Neuronal stem cell (in vitro differentiated cells): ENCODE data around the gene GPR137B.

Experiments used
- DNase-seq: peaks from one replicate; pipeline ENCODE4 v3.0.0-alpha.2; 2013; ENCODE audit warnings: low spot score
- H2AFZ ChIP-seq: one replicate; pipeline ENCODE4 v1.6.1; 2013; ENCODE audit warnings: mild to moderate bottlenecking, low read length, inconsistent platforms
- H2AK5ac ChIP-seq: 2 replicates; pipeline ENCODE4 v1.6.1; 2013; ENCODE audit warnings: low read depth, mild to moderate bottlenecking, inconsistent platforms, low read length, moderate library complexity, mixed read lengths
- H2BK120ac ChIP-seq: 2 replicates; pipeline ENCODE4 v1.6.1; 2013; ENCODE audit warnings: low read depth, mild to moderate bottlenecking, inconsistent platforms, low read length, moderate library complexity, mixed read lengths
- H2BK12ac ChIP-seq: one replicate; pipeline ENCODE4 v1.6.1; 2013; ENCODE audit warnings: low read length, inconsistent platforms
- H2BK15ac ChIP-seq: 2 replicates; pipeline ENCODE4 v1.6.1; 2013; ENCODE audit warnings: mild to moderate bottlenecking, low read length, inconsistent platforms, mixed read lengths
- H2BK5ac ChIP-seq: one replicate; pipeline ENCODE4 v1.6.1; 2013; ENCODE audit warnings: inconsistent platforms, mild to moderate bottlenecking, low read length, moderate library complexity
- H3K14ac ChIP-seq: one replicate; pipeline ENCODE4 v1.6.1; 2013; ENCODE audit warnings: low read length, inconsistent platforms
- H3K18ac ChIP-seq: 2 replicates; pipeline ENCODE4 v1.6.1; 2013; ENCODE audit warnings: low read length, inconsistent platforms
- H3K23ac ChIP-seq: 2 replicates; pipeline ENCODE4 v1.6.1; 2013; ENCODE audit warnings: low read depth, mild to moderate bottlenecking, mixed read lengths, low read length, inconsistent platforms; ENCODE audit not compliant: poor library complexity
- H3K27ac ChIP-seq: replicated peaks from 3 replicates; pipeline ENCODE4 v1.5.1; 2013; ENCODE audit warnings: low read length, inconsistent platforms
- H3K27me3 ChIP-seq, 3 experiments: 2 replicates each; pipeline ENCODE4 v1.6.1; 2013; ENCODE audit warnings: low read length in 3 of 3, mild to moderate bottlenecking in 2 of 3, inconsistent platforms in 1 of 3, low read depth in 1 of 3, mixed read lengths in 1 of 3, moderate library complexity in 1 of 3; ENCODE audit not compliant: control insufficient read depth in 3 of 3, insufficient read depth in 3 of 3
- H3K36me3 ChIP-seq, 2 donors: replicated peaks in 1 of 2; 2 replicates each; pipeline ENCODE4 v1.6.1; 2013; ENCODE audit warnings: low read length in 2 of 2; ENCODE audit not compliant: control insufficient read depth in 2 of 2, insufficient read depth in 2 of 2
- H3K4ac ChIP-seq: 2 replicates; pipeline ENCODE4 v1.6.1; 2013; ENCODE audit warnings: inconsistent platforms, mild to moderate bottlenecking, low read length, moderate library complexity
- H3K4me1 ChIP-seq, 2 donors: 1 replicate in 1 of 2; 2 replicates in 1 of 2; pipeline ENCODE4 v1.6.1; 2013; ENCODE audit warnings: low read length in 2 of 2, low read depth in 1 of 2; ENCODE audit not compliant: control insufficient read depth in 2 of 2, insufficient read depth in 1 of 2
- H3K4me2 ChIP-seq: one replicate; pipeline ENCODE4 v1.6.1; 2013; ENCODE audit warnings: mild to moderate bottlenecking, low read length, inconsistent platforms; ENCODE audit not compliant: insufficient read depth, poor library complexity, severe bottlenecking
- H3K4me3 ChIP-seq, 2 donors: 2 replicates each; pipeline ENCODE4 v1.5.1; 2013; ENCODE audit warnings: low read length in 2 of 2, mild to moderate bottlenecking in 2 of 2, inconsistent platforms in 1 of 2, moderate library complexity in 1 of 2
- H3K79me1 ChIP-seq: one replicate; pipeline ENCODE4 v1.6.1; 2013; ENCODE audit warnings: low read depth, mild to moderate bottlenecking, inconsistent platforms, low read length, moderate library complexity
- H3K9ac ChIP-seq: one replicate; pipeline ENCODE4 v1.6.1; 2013; ENCODE audit warnings: mild to moderate bottlenecking, low read depth, low read length, inconsistent platforms; ENCODE audit not compliant: poor library complexity
- H3K9me3 ChIP-seq, 2 donors: replicated peaks in 1 of 2; 2 replicates each; pipeline versions ENCODE3 to v1.6.1; 2013; ENCODE audit warnings: low read length in 2 of 2, mild to moderate bottlenecking in 2 of 2, inconsistent platforms in 1 of 2, low read depth in 1 of 2, mixed read lengths in 1 of 2, moderate library complexity in 1 of 2; ENCODE audit not compliant: control insufficient read depth in 2 of 2, insufficient read depth in 1 of 2
- H4K8ac ChIP-seq: one replicate; pipeline ENCODE4 v1.6.1; 2013; ENCODE audit warnings: low read depth, mild to moderate bottlenecking, inconsistent platforms, low read length, moderate library complexity
- H4K91ac ChIP-seq: one replicate; pipeline ENCODE4 v1.6.1; 2013; ENCODE audit warnings: low read length, low read depth, mild to moderate bottlenecking, inconsistent platforms; ENCODE audit not compliant: poor library complexity
- WGBS, 2 donors: extraction: QIAGEN DNeasy Blood & Tissue Kit; methylation state at CpG; one replicate each; pipeline ENCODE4 v1.1.7; 2013; ENCODE audit warnings: missing lambda C conversion rate in 2 of 2, mixed read lengths in 1 of 2; ENCODE audit not compliant: insufficient read length in 2 of 2, insufficient replicate concordance in 1 of 2; ENCODE audit errors: extremely low coverage in 2 of 2; 5-methylcytosine and 5-hydroxymethylcytosine counted together

Gene GPR137B

DNA sequence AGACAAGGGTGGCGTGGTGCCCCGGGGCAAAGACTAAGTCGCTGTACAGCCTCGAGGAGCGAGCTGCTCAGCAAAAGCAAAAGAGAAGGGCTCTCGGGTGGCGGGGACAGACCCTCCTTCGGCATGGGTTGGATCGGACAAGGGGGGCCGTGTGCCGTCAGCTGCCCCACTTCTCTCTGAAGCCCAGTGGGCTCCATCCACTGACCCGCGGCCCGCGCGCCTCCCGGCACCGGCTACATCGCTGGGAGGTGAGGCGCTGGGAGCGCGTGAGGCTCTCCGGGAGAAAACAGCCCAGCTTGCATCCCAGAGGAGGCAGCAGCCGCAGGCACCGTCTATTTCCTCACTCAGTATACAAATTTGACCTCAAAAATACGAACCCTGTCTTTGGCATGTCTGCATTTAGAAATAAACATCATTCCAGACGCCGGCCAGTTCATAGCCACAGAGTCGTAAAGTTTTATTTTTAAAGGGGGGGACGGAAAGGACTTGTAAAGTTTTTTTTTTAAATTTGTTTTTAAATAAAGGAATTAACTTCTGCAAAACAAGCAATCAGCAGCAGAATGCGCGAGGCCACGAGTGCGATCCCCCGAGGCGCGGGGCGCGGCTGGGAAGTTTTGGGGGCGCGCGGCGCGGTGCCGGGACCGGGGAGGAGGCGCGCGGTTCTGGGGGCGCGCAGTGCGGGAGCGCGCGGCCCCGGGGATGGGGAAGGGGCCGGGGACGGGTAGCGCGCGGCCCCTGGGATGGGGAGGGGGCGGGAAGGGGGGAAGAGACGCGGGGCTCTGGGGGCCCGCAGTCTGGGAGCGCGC lies 689 bp upstream of the GPR137B start:
- Histone ChIP-seq H3K27ac (no peak overlapping the region), H3K79me1 (no peaks in the 10 kb centered on the region), H2BK5ac (no peak overlapping the region), H2BK12ac (no peak overlapping the region), H3K4me1 (peaks cover 2 to 11% of the 10 kb centered on the region in 2 donors), H2BK15ac (peak overlapping the region; percentile 18), H3K23ac (peak overlapping the region; percentile 13), H3K18ac (peak overlapping the region; percentile 74), H3K9ac (peak overlapping the region; percentile 61), H4K8ac (no peak overlapping the region), H3K27me3 (peaks cover 2 to 44% (median 42%) of the 10 kb centered on the region in 3 experiments), H3K4me2 (peak overlapping the region; percentile 97), H4K91ac (peak overlapping the region; percentile 42), H3K4ac (no peak overlapping the region), H2AK5ac (no peak overlapping the region), H3K14ac (no peak overlapping the region), H3K9me3 (no peaks in the 10 kb centered on the region), H2AFZ (peak overlapping the region; percentile 94), H2BK120ac (no peak overlapping the region), H3K36me3 (no peaks in the 10 kb centered on the region), H3K4me3 (peak overlapping the region; percentile 77 to 98)
- DNase-seq: peak; percentile 57
- WGBS, 2 donors: no CpG with 5 or more reads among the region's 67 CpGs

DNA sequence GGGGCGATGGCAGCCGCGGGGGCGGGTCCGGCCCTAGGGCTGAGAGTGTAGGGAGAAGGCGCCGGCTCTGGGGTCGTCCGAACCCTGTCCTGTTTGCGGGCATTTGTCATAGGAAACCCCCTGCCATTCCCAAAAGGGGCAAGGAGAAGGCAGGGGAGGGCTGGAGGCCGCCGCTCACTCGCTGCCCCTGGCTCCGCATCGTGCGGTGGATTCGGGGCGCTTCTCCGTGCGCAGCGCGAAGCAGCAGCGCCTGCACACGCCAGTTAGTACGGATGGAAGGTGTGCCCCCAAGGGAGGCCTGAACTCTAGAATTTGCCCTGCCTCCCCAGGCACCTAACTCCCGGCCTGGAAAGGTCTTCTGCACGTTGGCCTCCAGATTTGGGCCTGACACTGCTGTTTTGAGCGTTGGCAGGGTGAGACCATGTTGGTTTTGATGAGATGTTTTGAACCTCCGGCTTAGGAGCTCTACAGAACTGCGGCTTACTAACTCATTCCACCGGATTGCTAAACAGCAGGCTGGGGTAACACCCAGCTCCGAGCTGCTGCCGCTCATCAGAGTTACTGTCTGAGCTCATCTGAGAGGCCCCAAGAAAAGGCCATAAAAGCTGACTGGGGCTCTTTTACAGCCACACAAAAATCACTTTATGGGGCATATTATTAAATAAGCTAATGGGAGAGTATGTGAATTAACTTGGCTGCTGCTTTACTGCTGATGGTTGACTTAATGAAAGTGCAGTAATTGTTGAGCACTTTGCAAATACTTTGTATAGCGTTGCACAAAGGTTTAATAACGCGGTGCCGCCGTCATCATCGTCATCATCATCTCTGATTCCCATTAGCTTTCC lies 987 bp downstream of the GPR137B start:
- peaks cover 2 to 44% (median 35%) of the 10 kb centered on the region in 3 experiments for H3K27me3 ChIP-seq

DNA sequence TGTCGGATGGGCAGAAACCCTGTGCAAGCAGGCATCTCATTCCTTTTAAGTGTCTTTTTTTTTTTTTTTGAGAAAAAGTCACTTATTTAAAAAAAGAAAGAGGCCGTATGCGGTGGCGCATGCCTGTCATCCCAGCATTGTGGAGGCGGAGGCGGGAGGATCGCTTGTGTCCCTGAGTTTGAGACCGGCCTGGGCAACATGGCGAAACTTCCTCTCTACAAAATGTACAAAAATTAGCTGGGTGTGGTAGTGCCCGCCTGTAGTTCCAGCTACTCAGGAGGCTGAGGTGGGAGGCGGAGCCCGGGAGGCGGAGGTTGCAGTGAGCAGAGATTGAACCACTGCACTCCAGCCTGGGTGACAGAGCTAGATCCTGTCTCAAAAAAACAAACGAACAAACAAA lies 1.7 kb downstream of the GPR137B start:
- Histone ChIP-seq H2AK5ac (no peak overlapping the region), H3K27ac (no peak overlapping the region), H2BK120ac (no peak overlapping the region), H3K23ac (no peak overlapping the region), H3K79me1 (no peaks in the 10 kb centered on the region), H4K91ac (no peak overlapping the region), H2AFZ (no peak overlapping the region), H2BK5ac (no peak overlapping the region), H2BK12ac (no peak overlapping the region), H3K4me1 (peaks cover 2 to 11% of the 10 kb centered on the region in 2 donors), H3K9me3 (no peaks in the 10 kb centered on the region), H4K8ac (no peak overlapping the region), H3K36me3 (no peaks in the 10 kb centered on the region), H3K14ac (no peak overlapping the region), H2BK15ac (no peak overlapping the region), H3K18ac (no peak overlapping the region), H3K27me3 (peaks cover 2 to 41% (median 28%) of the 10 kb centered on the region in 3 experiments), H3K4me2 (no peak overlapping the region), H3K4ac (no peak overlapping the region), H3K4me3 (peak overlapping the region in 1 of 2 donors; percentile 98), H3K9ac (no peak overlapping the region)
- no CpG with 5 or more reads among the region's 14 CpGs for WGBS, 2 donors
- DNase-seq: no peak

More for the DNA sequence above, 987 bp downstream of the GPR137B start:
- H2BK5ac ChIP-seq: no peak overlapping the region
- no peak overlapping the region for H2BK12ac ChIP-seq
- no peak overlapping the region for H4K8ac ChIP-seq
- H3K27ac ChIP-seq: no peak overlapping the region
- H3K4me2 ChIP-seq: peak overlapping the region; percentile 97
- WGBS, 2 donors: no CpG with 5 or more reads among the region's 39 CpGs
- H3K14ac ChIP-seq: no peak overlapping the region
- DNase-seq: no peak
- H3K9ac ChIP-seq: peak overlapping the region; percentile 93
- H3K36me3 ChIP-seq: no peaks in the 10 kb centered on the region
- H4K91ac ChIP-seq: no peak overlapping the region
- no peaks in the 10 kb centered on the region for H3K9me3 ChIP-seq
- peak overlapping the region; percentile 97 for H3K18ac ChIP-seq
- H3K4ac ChIP-seq: no peak overlapping the region
- H2AK5ac ChIP-seq: no peak overlapping the region
- peak overlapping the region; percentile 89 to 98 for H3K4me3 ChIP-seq
- no peak overlapping the region for H2BK120ac ChIP-seq
- no peaks in the 10 kb centered on the region for H3K79me1 ChIP-seq
- H2AFZ ChIP-seq: peak overlapping the region; percentile 99
- peaks cover 2 to 11% of the 10 kb centered on the region in 2 donors for H3K4me1 ChIP-seq
- no peak overlapping the region for H3K23ac ChIP-seq
- H2BK15ac ChIP-seq: no peak overlapping the region
